Tibial artery (tissue), 4 donors: ENCODE measurements around the gene ATF6.
A peak's percentile ranks its signal among the peaks of the same experiment; 100 is the strongest.

Experiments used
- DNase-seq, 2 donors: peaks; one replicate each; pipeline ENCODE4 v3.0.0-alpha.2; 2019
- H3K27ac ChIP-seq, 2 donors: fragments of 200-600 bp; sonication (generic) in 1 of 2; 1 replicate in 1 of 2; 2 replicates in 1 of 2; pipeline ENCODE4 v1.5.1; 2018 to 2019; ENCODE audit warnings: mild to moderate bottlenecking in 1 of 2
- H3K27me3 ChIP-seq, 2 donors: fragments of 200-600 bp; sonication (generic) in 1 of 2; one replicate each; pipeline versions ENCODE4 v1.5.1 to v1.6.0; 2016 to 2019
- H3K36me3 ChIP-seq, 3 donors: fragments of 200-600 bp; sonication (generic) in 2 of 3; one replicate each; pipeline ENCODE4 v1.5.1; 2016 to 2019; ENCODE audit warnings: mild to moderate bottlenecking in 2 of 3
- H3K4me1 ChIP-seq, 4 donors: fragments of 200-600 bp; sonication (generic) in 2 of 4; 1 replicate in 3 of 4; 2 replicates in 1 of 4; pipeline ENCODE4 v1.5.1; 2016 to 2019
- H3K4me3 ChIP-seq, 2 donors: fragments of 200-600 bp; sonication (generic) in 1 of 2; 1 replicate in 1 of 2; 2 replicates in 1 of 2; pipeline ENCODE4 v1.5.1; 2018 to 2019; ENCODE audit warnings: mild to moderate bottlenecking in 2 of 2
- H3K9me3 ChIP-seq, 3 donors: fragments of 200-600 bp; sonication (generic) in 1 of 3; one replicate each; pipeline ENCODE4 v1.5.1; 2016 to 2019
- CTCF ChIP-seq, 2 experiments: fragments of 200-600 bp in 1 of 2; fragments of 450-650 bp in 1 of 2; IDR thresholded peaks; one replicate each; pipeline ENCODE4 v1.5.1; 2017 to 2019; ENCODE audit warnings: antibody characterized with exemption in 2 of 2, mild to moderate bottlenecking in 1 of 2, moderate library complexity in 1 of 2
- intact Hi-C: fragments of 100-400 bp; cut with DNase I; formaldehyde crosslinking; loops from one replicate; pipeline ENCODE4 v1.15.0; 2023; ENCODE audit warnings: low total_unique reads

The ATF6 gene

GRCh38 chr1:161982917-161983316, 216.8 kb downstream of the ATF6 start:
- Histone ChIP-seq H3K4me1 (peaks cover 0 to 9% (median 0%) of the 10 kb centered on the region in 4 donors), H3K27me3 (no peaks in the 10 kb centered on the region), H3K9me3 (peaks cover 0 to 11% (median 2%) of the 10 kb centered on the region in 3 donors), H3K27ac (no peak overlapping the region), H3K36me3 (peaks cover 22 to 36% (median 29%) of the 10 kb centered on the region in 3 donors), H3K4me3 (no peak overlapping the region)
- DNase-seq = no peak
- intact Hi-C loops = no loop called here
- TF ChIP-seq CTCF (IDR thresholded peaks at IDR 0.05) = no peak

- peak in 1 of 2 donors; percentile 58 for DNase-seq
- Histone ChIP-seq H3K4me1 (peaks cover 0 to 9% (median 0%) of the 10 kb centered on the region in 4 donors), H3K36me3 (peaks cover 23 to 42% (median 33%) of the 10 kb centered on the region in 3 donors), H3K27ac (no peak overlapping the region), H3K9me3 (peaks cover 0 to 15% (median 2%) of the 10 kb centered on the region in 3 donors), H3K4me3 (no peak overlapping the region), H3K27me3 (no peaks in the 10 kb centered on the region)
- no peak for TF ChIP-seq CTCF (IDR thresholded peaks at IDR 0.05)
- intact Hi-C loops = no loop called here
These were observed 217.6 kb downstream of the ATF6 start for GRCh38 chr1:161983725-161984124.

- Histone ChIP-seq H3K4me1 (peaks cover 0 to 9% (median 0%) of the 10 kb centered on the region in 4 donors), H3K4me3 (no peak overlapping the region), H3K27me3 (no peaks in the 10 kb centered on the region), H3K36me3 (peaks cover 23 to 52% (median 33%) of the 10 kb centered on the region in 3 donors), H3K27ac (no peak overlapping the region), H3K9me3 (peaks cover 0 to 15% (median 2%) of the 10 kb centered on the region in 3 donors)
- no peak for TF ChIP-seq CTCF (IDR thresholded peaks at IDR 0.05)
- intact Hi-C loops = no loop called here
- DNase-seq = peak in 1 of 2 donors; percentile 52
These were observed 219.2 kb downstream of the ATF6 start for GRCh38 chr1:161985301-161985822.

- Histone ChIP-seq H3K27ac (no peak overlapping the region), H3K9me3 (peaks cover 0 to 15% (median 2%) of the 10 kb centered on the region in 3 donors), H3K4me3 (no peak overlapping the region), H3K4me1 (peaks cover 0 to 9% (median 0%) of the 10 kb centered on the region in 4 donors), H3K27me3 (no peaks in the 10 kb centered on the region), H3K36me3 (peaks cover 23 to 53% (median 37%) of the 10 kb centered on the region in 3 donors)
- peak in 1 of 2 donors; percentile 64 for DNase-seq
- TF ChIP-seq CTCF (IDR thresholded peaks at IDR 0.05) = no peak
- intact Hi-C loops = no loop called here
These were observed 220.2 kb downstream of the ATF6 start for GRCh38 chr1:161986328-161986727.

- DNase-seq = peak in 1 of 2 donors; percentile 19
- H3K4me1 ChIP-seq = peaks cover 0 to 9% (median 0%) of the 10 kb centered on the region in 4 donors
- no peak for TF ChIP-seq CTCF (IDR thresholded peaks at IDR 0.05)
- H3K4me3 ChIP-seq = no peak overlapping the region
- no peaks in the 10 kb centered on the region for H3K27me3 ChIP-seq
- intact Hi-C loops = no loop called here
- H3K27ac ChIP-seq = no peak overlapping the region
- H3K9me3 ChIP-seq = peaks cover 0 to 15% (median 2%) of the 10 kb centered on the region in 3 donors
- peaks cover 28 to 63% (median 41%) of the 10 kb centered on the region in 3 donors for H3K36me3 ChIP-seq
These were observed 221.2 kb downstream of the ATF6 start for GRCh38 chr1:161987303-161987702.
